ENCODE data around the gene CCDC146. TPM values are rescaled to one million over a fixed set of nuclear protein-coding genes. Genes with fewer than 3 reads are reported as not detected.

CCDC146 gene
- total and polyA plus RNA-seq, 9 donors, result 5.3 to 44.6 (median 14.0) TPM

DNA sequence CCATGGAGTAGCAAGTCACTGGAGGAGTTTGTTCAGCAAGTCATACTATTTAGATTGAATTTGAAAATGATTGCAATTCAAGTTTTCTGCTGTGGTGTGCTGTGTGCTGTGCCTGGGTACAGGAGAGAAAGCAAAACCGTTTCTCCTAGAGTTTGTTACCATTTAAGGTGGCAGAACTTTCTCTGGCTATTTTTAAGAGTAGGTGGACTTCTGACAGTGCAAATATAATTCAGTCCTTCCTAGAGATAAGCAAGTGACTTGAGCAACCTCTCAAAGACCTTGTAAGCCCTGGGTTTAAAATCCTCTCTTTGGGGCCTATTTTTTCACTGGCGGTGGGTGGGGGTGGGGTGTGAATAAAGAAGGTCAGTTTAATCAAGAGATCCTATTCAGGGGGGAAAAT lies 120.1 kb downstream of the CCDC146 start:
- Histone ChIP-seq H3K4me3 (no peak overlapping the region), H3K27me3 (no peaks in the 10 kb centered on the region), H3K9me3 (no peaks in the 10 kb centered on the region), H3K4me1 (ENCODE audit: insufficient read depth) (peaks cover 9% of the 10 kb centered on the region), H3K27ac (no peak overlapping the region), H3K36me3 (no peaks in the 10 kb centered on the region)
- DNase-seq, result no peak
- 66 to 83% (median 66%) methylated on average over 2 of the region's 2 CpGs for WGBS, 3 donors
- intact Hi-C loops (cut with DNase I), result no loop called here
- TF ChIP-seq, protein P1, sequence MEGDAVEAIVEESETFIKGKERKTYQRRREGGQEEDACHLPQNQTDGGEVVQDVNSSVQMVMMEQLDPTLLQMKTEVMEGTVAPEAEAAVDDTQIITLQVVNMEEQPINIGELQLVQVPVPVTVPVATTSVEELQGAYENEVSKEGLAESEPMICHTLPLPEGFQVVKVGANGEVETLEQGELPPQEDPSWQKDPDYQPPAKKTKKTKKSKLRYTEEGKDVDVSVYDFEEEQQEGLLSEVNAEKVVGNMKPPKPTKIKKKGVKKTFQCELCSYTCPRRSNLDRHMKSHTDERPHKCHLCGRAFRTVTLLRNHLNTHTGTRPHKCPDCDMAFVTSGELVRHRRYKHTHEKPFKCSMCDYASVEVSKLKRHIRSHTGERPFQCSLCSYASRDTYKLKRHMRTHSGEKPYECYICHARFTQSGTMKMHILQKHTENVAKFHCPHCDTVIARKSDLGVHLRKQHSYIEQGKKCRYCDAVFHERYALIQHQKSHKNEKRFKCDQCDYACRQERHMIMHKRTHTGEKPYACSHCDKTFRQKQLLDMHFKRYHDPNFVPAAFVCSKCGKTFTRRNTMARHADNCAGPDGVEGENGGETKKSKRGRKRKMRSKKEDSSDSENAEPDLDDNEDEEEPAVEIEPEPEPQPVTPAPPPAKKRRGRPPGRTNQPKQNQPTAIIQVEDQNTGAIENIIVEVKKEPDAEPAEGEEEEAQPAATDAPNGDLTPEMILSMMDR (IDR thresholded peaks at IDR 0.05), result no peak
- no peak for TF ChIP-seq EP300 (IDR thresholded peaks at IDR 0.05)

DNA sequence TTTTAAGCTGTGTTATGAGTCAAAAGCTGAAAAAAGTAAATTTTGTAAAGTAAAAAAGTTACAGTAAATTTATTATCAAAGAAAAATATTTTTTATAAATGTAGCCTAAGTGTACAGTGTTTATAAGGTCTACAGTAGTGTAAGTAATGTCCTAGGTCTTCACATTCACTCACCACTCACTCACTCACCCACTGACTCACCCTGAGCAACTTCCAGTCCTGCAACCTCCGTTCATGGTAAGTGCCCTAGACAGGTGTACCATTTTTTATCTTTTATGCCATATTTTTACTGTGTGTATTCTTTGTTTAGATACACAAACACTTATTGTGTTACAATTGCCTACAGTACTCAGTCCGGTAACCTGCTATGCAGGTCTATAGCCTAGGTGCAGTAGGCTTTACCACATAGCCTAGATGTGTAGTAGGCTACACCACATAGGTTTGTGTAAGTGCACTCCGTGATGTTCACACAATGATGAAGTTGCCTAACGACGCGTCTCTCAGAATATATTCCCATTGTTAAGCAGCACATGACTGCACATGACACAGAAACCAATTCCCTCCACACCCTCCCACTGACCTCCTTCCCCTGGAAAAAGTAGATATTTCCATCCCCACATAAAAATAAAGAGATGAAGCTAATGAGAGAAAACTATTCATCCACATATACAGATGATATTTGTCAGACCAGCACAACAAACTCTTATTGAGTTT lies 122.0 kb downstream of the CCDC146 start:
- no peak for TF ChIP-seq POLR2A (IDR thresholded peaks at IDR 0.05)
- WGBS, 3 donors, result 41 to 56% (median 50%) methylated on average over 6 of the region's 6 CpGs
- no peak overlapping the region for H3K27ac ChIP-seq

DNA sequence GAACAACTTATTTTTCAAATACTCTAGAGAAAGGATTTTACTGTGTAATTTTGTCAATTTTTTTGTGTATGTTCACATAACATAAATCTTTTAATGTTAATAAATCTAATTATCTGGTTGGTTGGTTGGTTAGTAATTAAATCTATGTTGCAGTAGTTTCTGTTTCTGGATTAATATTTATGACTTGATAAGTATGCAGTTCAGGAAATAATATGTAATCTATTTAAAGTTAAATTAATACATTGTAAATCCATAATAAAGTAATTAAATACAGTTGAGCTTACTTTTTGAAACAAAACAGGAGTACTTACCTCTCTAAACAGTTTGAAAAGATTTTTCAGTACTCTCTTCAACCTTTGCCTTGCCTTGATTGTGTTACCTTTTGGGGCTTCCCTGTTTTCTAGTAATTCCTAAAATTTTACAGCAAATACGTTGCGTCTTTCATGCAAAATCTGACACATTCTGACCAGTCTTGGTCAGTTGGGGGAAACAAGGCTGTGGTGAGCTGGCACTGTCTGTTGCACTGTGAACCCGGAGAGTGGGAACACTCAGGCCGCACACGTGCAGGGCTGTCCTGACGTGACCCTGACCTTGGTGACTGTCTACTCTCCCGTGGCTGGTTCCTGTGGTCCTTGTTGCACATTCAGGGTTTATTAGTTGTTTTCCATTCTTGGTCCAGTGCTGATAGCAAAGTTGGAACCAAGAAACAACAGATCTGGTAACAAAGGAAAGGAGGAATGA lies 122.8 kb downstream of the CCDC146 start:
- H3K4me1 ChIP-seq (ENCODE audit: insufficient read depth), result peaks cover 9% of the 10 kb centered on the region
- no peak overlapping the region for H3K27ac ChIP-seq
- no peak for DNase-seq
- H3K4me3 ChIP-seq, result no peak overlapping the region
- no peaks in the 10 kb centered on the region for H3K9me3 ChIP-seq
- H3K36me3 ChIP-seq, result no peaks in the 10 kb centered on the region
- TF ChIP-seq EP300 (IDR thresholded peaks at IDR 0.05) (no peak), POLR2A (IDR thresholded peaks at IDR 0.05) (no peak)
- TF ChIP-seq, protein P1 (IDR thresholded peaks at IDR 0.05), result no peak
- H3K27me3 ChIP-seq, result no peaks in the 10 kb centered on the region
- WGBS, 3 donors, result 23 to 40% (median 26%) methylated on average over 7 of the region's 7 CpGs
- intact Hi-C loops (cut with DNase I), result no loop called here

More for the DNA sequence above, 122.0 kb downstream of the CCDC146 start:
- H3K9me3 ChIP-seq, result no peaks in the 10 kb centered on the region
- H3K36me3 ChIP-seq, result no peaks in the 10 kb centered on the region
- intact Hi-C loops (cut with DNase I), result no loop called here
- no peak for DNase-seq
- H3K4me3 ChIP-seq, result no peak overlapping the region
- peaks cover 9% of the 10 kb centered on the region for H3K4me1 ChIP-seq (ENCODE audit: insufficient read depth)
- H3K27me3 ChIP-seq, result no peaks in the 10 kb centered on the region

DNA sequence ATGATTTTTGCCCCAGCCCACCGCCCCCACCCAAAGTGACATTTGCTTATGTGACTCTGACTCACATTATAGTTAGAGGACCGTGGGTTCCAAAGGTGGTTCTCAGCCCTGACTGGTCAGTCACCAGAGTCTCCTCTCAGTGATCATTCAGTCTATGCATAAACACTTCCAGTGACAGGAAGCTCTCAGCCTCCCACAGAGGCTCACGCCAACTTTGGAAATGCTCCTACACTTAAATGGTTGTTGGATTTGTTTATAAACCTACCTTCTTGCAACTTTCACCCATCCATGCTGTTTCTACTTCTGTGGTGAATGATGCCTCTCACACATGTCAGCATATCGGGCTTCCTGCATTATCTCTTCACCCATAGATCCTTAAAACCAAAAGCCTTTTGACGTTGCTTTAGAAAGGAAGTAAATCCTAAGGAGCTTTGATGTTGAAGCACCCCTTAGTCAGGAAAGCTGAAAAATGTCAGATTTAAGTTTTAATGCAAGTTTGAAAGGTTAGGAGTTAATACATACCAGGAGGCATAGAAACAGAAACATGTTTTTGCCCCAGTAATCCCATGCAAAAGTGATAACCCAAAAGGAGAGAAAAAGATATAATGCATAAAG lies 123.7 kb downstream of the CCDC146 start:
- H3K9me3 ChIP-seq, result no peaks in the 10 kb centered on the region
- TF ChIP-seq EP300 (IDR thresholded peaks at IDR 0.05), result no peak
- TF ChIP-seq, protein P1 (IDR thresholded peaks at IDR 0.05), result no peak
- TF ChIP-seq POLR2A (IDR thresholded peaks at IDR 0.05), result no peak
- no peaks in the 10 kb centered on the region for H3K36me3 ChIP-seq
- H3K4me3 ChIP-seq, result no peak overlapping the region
- intact Hi-C loops (cut with DNase I), result no loop called here
- no peaks in the 10 kb centered on the region for H3K27me3 ChIP-seq
- no peak overlapping the region for H3K27ac ChIP-seq
- WGBS, 3 donors, result 51 to 61% (median 56%) methylated on average over 5 of the region's 5 CpGs
- no peak for DNase-seq
- H3K4me1 ChIP-seq (ENCODE audit: insufficient read depth), result peaks cover 9% of the 10 kb centered on the region

Data from ovary (tissue), 9 donors.